BJ (cell line): Measurements from ENCODE around the gene FCN1. TPM values are rescaled to one million over a fixed set of nuclear protein-coding genes. Genes with fewer than 3 reads are reported as not detected.

Source experiments
- CTCF ChIA-PET: fragments of 350-600 bp; formaldehyde crosslinking; extraction: SDS; loops from one replicate; lab custom pipeline; 2021; ENCODE audit warnings: antibody characterized with exemption, inconsistent platforms; lab: Yijun Ruan, JAX
- POLR2A ChIA-PET: fragments of 300-600 bp; sonication (Branson Sonifier 250); formaldehyde crosslinking; extraction: SDS; loops from one replicate; lab custom pipeline; 2021; ENCODE audit warnings: antibody characterized with exemption; lab: Charles Lee
- DNase-seq: peaks from one replicate; pipeline ENCODE4 v3.0.0-alpha.2; 2011; ENCODE audit warnings: low read depth
- H3K27me3 ChIP-seq: 2 replicates; pipeline ENCODE4 v1.6.0; 2011; ENCODE audit warnings: low read length; ENCODE audit not compliant: control insufficient read depth, insufficient read depth
- H3K36me3 ChIP-seq: 2 replicates; pipeline ENCODE4 v1.5.1; 2011; ENCODE audit warnings: low read length; ENCODE audit not compliant: control insufficient read depth, insufficient read depth
- H3K4me3 ChIP-seq: 2 replicates; pipeline ENCODE4 v1.5.1; 2011; ENCODE audit warnings: low read depth, mild to moderate bottlenecking, control low read depth, low read length
- polyA plus RNA-seq: library from polyadenylated mRNA; depleted of rRNA; stranded (reverse); fragments of >200 nt; gene quantifications from 2 replicates; pipeline ENCODE4 v1.2.3, GENCODE V29; 2011
- TF ChIP-seq, protein P1 (sequence below): IDR thresholded peaks from 2 replicates; pipeline ENCODE4 v1.5.1; 2011; ENCODE audit warnings: low read depth, mild to moderate bottlenecking, control low read depth, inconsistent platforms, low read length, moderate library complexity; ENCODE audit not compliant: insufficient read depth

The FCN1 gene
- polyA plus RNA-seq, 1 experiment, result not detected

GRCh38 chr9:134894136-134894860 lies 23.4 kb downstream of the FCN1 start:
- Histone ChIP-seq H3K27me3 (peaks cover 8% of the 10 kb centered on the region; the same call in 1 of the 2 replicates), H3K4me3 (no peak overlapping the region), H3K36me3 (no peaks in the 10 kb centered on the region)
- DNase-seq, result no peak
- POLR2A ChIA-PET, result no interaction called here
- CTCF ChIA-PET, result no interaction called here
- TF ChIP-seq, protein P1, sequence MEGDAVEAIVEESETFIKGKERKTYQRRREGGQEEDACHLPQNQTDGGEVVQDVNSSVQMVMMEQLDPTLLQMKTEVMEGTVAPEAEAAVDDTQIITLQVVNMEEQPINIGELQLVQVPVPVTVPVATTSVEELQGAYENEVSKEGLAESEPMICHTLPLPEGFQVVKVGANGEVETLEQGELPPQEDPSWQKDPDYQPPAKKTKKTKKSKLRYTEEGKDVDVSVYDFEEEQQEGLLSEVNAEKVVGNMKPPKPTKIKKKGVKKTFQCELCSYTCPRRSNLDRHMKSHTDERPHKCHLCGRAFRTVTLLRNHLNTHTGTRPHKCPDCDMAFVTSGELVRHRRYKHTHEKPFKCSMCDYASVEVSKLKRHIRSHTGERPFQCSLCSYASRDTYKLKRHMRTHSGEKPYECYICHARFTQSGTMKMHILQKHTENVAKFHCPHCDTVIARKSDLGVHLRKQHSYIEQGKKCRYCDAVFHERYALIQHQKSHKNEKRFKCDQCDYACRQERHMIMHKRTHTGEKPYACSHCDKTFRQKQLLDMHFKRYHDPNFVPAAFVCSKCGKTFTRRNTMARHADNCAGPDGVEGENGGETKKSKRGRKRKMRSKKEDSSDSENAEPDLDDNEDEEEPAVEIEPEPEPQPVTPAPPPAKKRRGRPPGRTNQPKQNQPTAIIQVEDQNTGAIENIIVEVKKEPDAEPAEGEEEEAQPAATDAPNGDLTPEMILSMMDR, result no peak

DNA sequence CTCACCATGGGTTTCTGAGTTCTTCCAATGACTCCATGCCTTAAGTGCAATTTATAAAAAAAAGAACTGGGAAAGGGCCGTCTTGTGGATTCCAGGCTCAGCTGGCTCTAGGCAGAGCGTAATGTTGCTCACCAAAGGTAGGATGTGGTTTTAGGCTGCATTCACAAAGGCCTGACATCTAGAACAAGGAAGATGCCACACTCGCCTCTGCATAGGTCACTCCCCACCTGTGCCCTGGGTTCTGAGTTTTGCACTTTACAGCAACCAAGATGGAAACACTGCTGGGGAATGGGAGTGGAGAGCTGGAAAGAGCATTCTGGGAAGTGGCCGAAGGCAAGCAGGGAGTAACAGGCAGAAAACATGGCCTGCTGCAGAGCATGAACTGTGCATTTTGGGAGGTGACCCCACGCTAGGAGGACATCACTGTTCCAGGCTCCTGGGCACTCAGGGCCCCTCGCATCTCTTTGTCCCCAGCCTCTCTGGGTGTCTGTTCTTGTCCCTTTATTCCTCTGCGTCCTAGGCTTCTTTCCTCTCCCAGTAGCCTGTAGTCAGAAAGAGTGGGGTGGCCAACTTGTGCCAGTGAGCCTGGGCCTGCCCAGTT lies 24.8 kb downstream of the FCN1 start:
- ChIA-PET CTCF (interaction anchor here (0.6 kb wide), 1 partner anchor 9 kb away, joined by 3 read pairs; no protein-coding TSS in a partner anchor), POLR2A (no interaction called here)
- DNase-seq, result no peak
- TF ChIP-seq, protein P1, result no peak
- no peak overlapping the region for H3K4me3 ChIP-seq
- peaks cover 6% of the 10 kb centered on the region for H3K27me3 ChIP-seq
- H3K36me3 ChIP-seq, result no peaks in the 10 kb centered on the region

DNA sequence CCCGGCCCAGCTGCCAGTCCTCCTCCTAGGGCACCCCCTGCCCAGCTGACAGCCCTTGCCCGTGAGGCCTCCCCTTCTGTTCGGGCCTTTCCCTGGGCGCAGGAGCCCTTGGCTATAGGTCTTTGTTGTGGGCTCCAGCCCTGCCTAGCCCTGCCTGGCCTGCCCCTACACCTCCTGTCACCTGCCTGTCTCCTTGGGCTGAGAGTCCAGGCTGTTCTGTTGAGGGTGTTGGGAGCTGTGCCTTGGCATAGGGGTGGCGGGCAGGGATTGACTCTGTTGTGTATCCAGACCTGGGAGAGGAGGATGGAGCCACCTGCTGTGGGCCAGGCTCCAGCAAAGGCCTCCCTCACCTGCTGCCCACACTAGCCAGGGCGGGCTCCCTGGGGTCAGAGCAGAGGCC lies 25.5 kb downstream of the FCN1 start:
- CTCF ChIA-PET, result no interaction called here
- H3K27me3 ChIP-seq, result peaks cover 10% of the 10 kb centered on the region

DNA sequence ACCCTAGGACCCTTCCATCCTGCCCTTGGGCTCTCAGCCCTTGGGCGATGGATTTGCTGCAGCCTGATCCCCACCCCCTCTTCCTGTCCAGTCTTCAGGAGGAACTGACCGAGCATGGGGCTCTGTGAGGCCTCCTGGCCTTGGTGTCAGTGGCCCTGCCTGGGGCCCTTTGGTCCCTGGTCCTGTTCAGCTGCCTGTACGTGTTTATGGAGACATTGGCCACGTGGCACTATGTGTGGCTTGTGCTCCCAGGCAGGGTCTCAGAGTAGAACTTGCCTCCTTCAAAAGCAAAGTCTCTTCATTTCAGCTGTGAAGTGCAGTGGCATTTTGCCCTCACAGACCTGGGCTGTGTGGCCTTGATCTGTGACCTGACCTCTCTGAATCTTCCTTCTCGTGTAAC lies 26.0 kb downstream of the FCN1 start:
- DNase-seq, result no peak
- ChIA-PET POLR2A (no interaction called here), CTCF (no interaction called here)
- Histone ChIP-seq H3K4me3 (no peak overlapping the region), H3K36me3 (no peaks in the 10 kb centered on the region), H3K27me3 (peaks cover 10% of the 10 kb centered on the region)
- TF ChIP-seq, protein P1, result no peak

More for the DNA sequence above, 25.5 kb downstream of the FCN1 start:
- no peak overlapping the region for H3K4me3 ChIP-seq
- no peak for DNase-seq
- POLR2A ChIA-PET, result no interaction called here
- H3K36me3 ChIP-seq, result no peaks in the 10 kb centered on the region
- TF ChIP-seq, protein P1, result no peak

DNA sequence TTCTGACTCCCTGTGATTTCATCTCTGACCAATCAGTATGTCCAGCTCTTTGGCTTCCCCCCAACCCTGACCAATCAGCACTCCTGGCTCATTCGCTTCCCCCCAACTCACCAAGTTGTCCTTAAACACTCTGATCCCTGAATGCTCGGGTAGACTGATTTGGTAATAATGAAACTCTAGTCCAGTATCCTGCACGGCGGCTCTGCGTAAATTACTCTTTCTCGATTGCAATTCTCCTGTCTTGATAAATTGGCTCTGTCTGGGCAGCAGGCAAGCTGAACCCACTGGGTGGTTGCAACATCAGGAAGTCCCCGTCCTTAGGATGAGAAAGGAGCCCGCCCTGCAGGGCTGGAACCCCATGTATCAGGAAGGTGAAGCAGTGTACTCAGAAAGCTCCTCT lies 26.7 kb downstream of the FCN1 start:
- H3K36me3 ChIP-seq, result no peaks in the 10 kb centered on the region
- CTCF ChIA-PET, result no interaction called here
- TF ChIP-seq, protein P1, result no peak
- no peak for DNase-seq
- H3K4me3 ChIP-seq, result no peak overlapping the region
- H3K27me3 ChIP-seq, result peaks cover 13% of the 10 kb centered on the region
- POLR2A ChIA-PET, result no interaction called here
